CD4-positive, alpha-beta T cell (primary cell): ENCODE results near the gene FAM3D. TPM values are rescaled to one million over a fixed set of nuclear protein-coding genes. Genes with fewer than 3 reads are reported as not detected.

Source experiments
- ATAC-seq: fragments of 200-7000 bp; cut with Tn5 transposase; one replicate; pipeline ENCODE4 v1.10.0; 2022; ENCODE audit warnings: mild to moderate bottlenecking; ENCODE audit not compliant: poor library complexity
- CTCF ChIA-PET: fragments of 350-600 bp; sonication (Branson Sonifier 250); formaldehyde crosslinking; loops from one replicate; lab custom pipeline; 2021; ENCODE audit warnings: antibody characterized with exemption, inconsistent platforms; lab: Charles Lee
- POLR2A ChIA-PET: fragments of 350-600 bp; sonication (Branson Sonifier 250); formaldehyde crosslinking; loops from one replicate; lab custom pipeline; 2021; ENCODE audit warnings: antibody characterized with exemption, inconsistent platforms; lab: Charles Lee
- DNase-seq, 14 experiments: peaks; one replicate each; pipeline ENCODE4 v3.0.0-alpha.2; 2013 to 2020; ENCODE audit warnings: mixed read lengths in 2 of 14
- H3K27ac ChIP-seq, 2 donors: one replicate each; pipeline versions ENCODE4 v1.5.1 to v1.7.0; 2013; ENCODE audit warnings: low read length in 2 of 2, low read depth in 1 of 2, mild to moderate bottlenecking in 1 of 2
- H3K27me3 ChIP-seq, 2 experiments: 1 replicate in 1 of 2; 2 replicates in 1 of 2; pipeline versions ENCODE4 v1.6.1 to v1.7.0; 2013; ENCODE audit warnings: low read length in 2 of 2, control low read depth in 1 of 2, mild to moderate bottlenecking in 1 of 2, moderate library complexity in 1 of 2; ENCODE audit not compliant: insufficient read depth in 2 of 2, control insufficient read depth in 1 of 2
- H3K36me3 ChIP-seq: one replicate; pipeline ENCODE4 v1.6.1; 2013; ENCODE audit warnings: low read length, control low read depth; ENCODE audit not compliant: insufficient read depth
- H3K4me1 ChIP-seq: one replicate; pipeline ENCODE4 v1.6.1; 2013; ENCODE audit warnings: low read length, control low read depth; ENCODE audit not compliant: insufficient read depth
- H3K4me3 ChIP-seq: one replicate; pipeline ENCODE4 v1.5.1; 2013; ENCODE audit warnings: mild to moderate bottlenecking, low read length, moderate library complexity
- H3K9me3 ChIP-seq, 2 experiments: 1 replicate in 1 of 2; 2 replicates in 1 of 2; pipeline versions ENCODE4 v1.6.1 to v1.7.0; 2013; ENCODE audit warnings: low read length in 2 of 2, mild to moderate bottlenecking in 2 of 2, control low read depth in 1 of 2, moderate library complexity in 1 of 2; ENCODE audit not compliant: control insufficient read depth in 1 of 2, insufficient read depth in 1 of 2
- H3K27ac Mint-ChIP-seq: one replicate; pipeline ENCODE4 v1.8.0; 2020; ENCODE audit warnings: mixed read lengths
- H3K27me3 Mint-ChIP-seq: one replicate; pipeline ENCODE4 v1.8.0; 2021; ENCODE audit warnings: mixed read lengths
- H3K36me3 Mint-ChIP-seq: one replicate; pipeline ENCODE4 v1.8.0; 2021; ENCODE audit warnings: low read depth, mixed read lengths
- H3K4me1 Mint-ChIP-seq: one replicate; pipeline ENCODE4 v1.8.0; 2021; ENCODE audit warnings: low read depth, mixed read lengths
- H3K4me3 Mint-ChIP-seq: one replicate; pipeline ENCODE4 v1.8.0; 2020; ENCODE audit warnings: mild to moderate bottlenecking, mixed read lengths
- H3K9me3 Mint-ChIP-seq: one replicate; pipeline ENCODE4 v1.8.0; 2020; ENCODE audit warnings: mixed read lengths
- intact Hi-C, 2 experiments: fragments of 100-400 bp; cut with DNase I in 1 of 2; cut with micrococcal nuclease in 1 of 2; formaldehyde crosslinking; loops; one replicate each; pipeline versions ENCODE4 v1.15.1 to v1.9.0; 2023 to 2025; cut with DNase I, micrococcal nuclease
- total RNA-seq, 174 experiments: library from RNA in 2 of 174; stranded (reverse) in 2 of 174; gene quantifications; one replicate each; pipeline ENCODE4 v1.2.3 and lab custom pipeline; 2021 to 2026
- TF ChIP-seq, protein P1 (sequence below): fragments of 200-600 bp; IDR thresholded peaks from one replicate; pipeline ENCODE4 v1.8.0; 2022; ENCODE audit warnings: antibody characterized with exemption, mild to moderate bottlenecking

The FAM3D gene
- total RNA-seq, 2 experiments from 2014 or later = not detected

DNA sequence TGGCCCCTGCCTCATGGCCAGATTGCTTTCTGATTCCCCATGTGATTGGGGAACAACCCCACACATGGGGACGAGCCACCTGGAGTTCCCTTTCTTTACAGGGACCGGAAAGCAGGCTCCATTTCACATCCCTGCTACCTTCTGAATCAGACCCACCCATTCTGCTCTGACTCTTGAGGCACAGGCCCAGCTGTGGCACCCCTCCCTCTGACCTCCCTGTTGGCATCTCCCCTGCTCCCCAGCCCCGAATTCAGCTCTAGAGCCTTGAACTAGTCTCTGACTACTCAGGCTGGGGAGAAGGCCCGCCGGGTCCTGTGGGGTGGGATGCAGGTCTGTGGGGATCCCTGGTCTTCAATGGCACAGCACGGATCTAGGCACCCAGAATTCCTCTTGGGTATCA is 12.1 kb downstream of the FAM3D start:
- peaks cover 14% of the 10 kb centered on the region for H3K27me3 Mint-ChIP-seq
- Histone ChIP-seq H3K27ac (no peak overlapping the region), H3K4me1 (no peaks in the 10 kb centered on the region), H3K36me3 (no peaks in the 10 kb centered on the region), H3K4me3 (no peak overlapping the region), H3K27me3 (peaks cover 3 to 5% of the 10 kb centered on the region in 2 experiments), H3K9me3 (no peaks in the 10 kb centered on the region)
- ChIA-PET CTCF (no interaction called here), POLR2A (no interaction called here)
- H3K4me1 Mint-ChIP-seq = no peaks in the 10 kb centered on the region
- no peaks in the 10 kb centered on the region for H3K36me3 Mint-ChIP-seq
- no peak overlapping the region for H3K27ac Mint-ChIP-seq
- ATAC-seq = no peak
- TF ChIP-seq, protein P1, sequence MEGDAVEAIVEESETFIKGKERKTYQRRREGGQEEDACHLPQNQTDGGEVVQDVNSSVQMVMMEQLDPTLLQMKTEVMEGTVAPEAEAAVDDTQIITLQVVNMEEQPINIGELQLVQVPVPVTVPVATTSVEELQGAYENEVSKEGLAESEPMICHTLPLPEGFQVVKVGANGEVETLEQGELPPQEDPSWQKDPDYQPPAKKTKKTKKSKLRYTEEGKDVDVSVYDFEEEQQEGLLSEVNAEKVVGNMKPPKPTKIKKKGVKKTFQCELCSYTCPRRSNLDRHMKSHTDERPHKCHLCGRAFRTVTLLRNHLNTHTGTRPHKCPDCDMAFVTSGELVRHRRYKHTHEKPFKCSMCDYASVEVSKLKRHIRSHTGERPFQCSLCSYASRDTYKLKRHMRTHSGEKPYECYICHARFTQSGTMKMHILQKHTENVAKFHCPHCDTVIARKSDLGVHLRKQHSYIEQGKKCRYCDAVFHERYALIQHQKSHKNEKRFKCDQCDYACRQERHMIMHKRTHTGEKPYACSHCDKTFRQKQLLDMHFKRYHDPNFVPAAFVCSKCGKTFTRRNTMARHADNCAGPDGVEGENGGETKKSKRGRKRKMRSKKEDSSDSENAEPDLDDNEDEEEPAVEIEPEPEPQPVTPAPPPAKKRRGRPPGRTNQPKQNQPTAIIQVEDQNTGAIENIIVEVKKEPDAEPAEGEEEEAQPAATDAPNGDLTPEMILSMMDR = no peak
- no peaks in the 10 kb centered on the region for H3K9me3 Mint-ChIP-seq
- DNase-seq = no peak
- intact Hi-C loops = no loop called here
- no peak overlapping the region for H3K4me3 Mint-ChIP-seq

DNA sequence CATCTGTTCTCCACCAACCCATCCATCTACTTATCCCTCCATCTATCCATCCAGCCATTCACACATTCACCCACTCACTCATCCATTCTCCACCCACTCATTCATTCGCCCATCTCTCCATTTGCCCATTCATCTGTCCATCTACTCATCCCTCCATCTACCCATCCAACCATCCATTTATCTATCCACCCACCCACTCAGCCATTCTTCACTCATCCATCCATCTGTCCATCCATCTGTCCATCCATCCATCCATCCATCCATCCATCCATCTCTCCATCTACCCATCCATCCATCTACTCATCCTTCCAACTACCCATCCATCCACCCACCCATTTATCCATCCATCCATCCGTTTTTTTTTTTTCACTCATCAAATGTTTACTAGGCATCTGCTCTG is 13.9 kb downstream of the FAM3D start:
- Mint-ChIP-seq H3K27ac (no peak overlapping the region), H3K4me3 (no peak overlapping the region), H3K9me3 (no peaks in the 10 kb centered on the region), H3K4me1 (no peaks in the 10 kb centered on the region), H3K27me3 (peaks cover 14% of the 10 kb centered on the region), H3K36me3 (no peaks in the 10 kb centered on the region)
- ChIA-PET POLR2A (no interaction called here), CTCF (no interaction called here)
- H3K27me3 ChIP-seq = peaks cover 3 to 5% of the 10 kb centered on the region in 2 experiments
- H3K9me3 ChIP-seq = no peaks in the 10 kb centered on the region
- H3K4me1 ChIP-seq = no peaks in the 10 kb centered on the region
- no peak overlapping the region for H3K27ac ChIP-seq
- H3K36me3 ChIP-seq = no peaks in the 10 kb centered on the region
- H3K4me3 ChIP-seq = no peak overlapping the region
- no peak for ATAC-seq
- intact Hi-C loops = no loop called here
- DNase-seq = no peak
- TF ChIP-seq, protein P1 = no peak

DNA sequence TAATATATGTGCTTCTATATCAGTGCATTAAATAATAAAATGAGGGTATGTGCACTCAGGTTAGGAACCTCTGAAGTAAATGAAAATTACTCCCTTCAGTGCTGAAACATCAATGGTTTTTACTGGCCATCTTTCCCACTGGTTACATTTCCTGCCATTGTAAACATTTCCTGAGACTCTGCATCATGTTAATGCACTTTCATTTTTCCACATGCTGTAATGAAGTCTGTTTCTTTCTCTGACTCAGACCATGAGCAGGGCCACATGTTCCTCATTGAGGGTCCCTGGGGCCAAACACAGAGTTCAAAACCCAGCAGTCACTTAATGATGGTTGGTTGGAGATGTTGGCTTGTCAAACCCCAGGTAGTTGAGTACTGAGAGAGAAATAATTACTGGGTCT is 15.3 kb downstream of the FAM3D start:
- no peak for ATAC-seq
- H3K4me3 Mint-ChIP-seq = no peak overlapping the region
- no peaks in the 10 kb centered on the region for H3K9me3 ChIP-seq
- H3K4me1 ChIP-seq = no peaks in the 10 kb centered on the region
- no peak overlapping the region for H3K4me3 ChIP-seq
- TF ChIP-seq, protein P1 = no peak
- ChIA-PET CTCF (no interaction called here), POLR2A (no interaction called here)
- intact Hi-C loops = no loop called here
- H3K36me3 ChIP-seq = no peaks in the 10 kb centered on the region
- H3K27ac Mint-ChIP-seq = no peak overlapping the region
- no peaks in the 10 kb centered on the region for H3K9me3 Mint-ChIP-seq
- no peak overlapping the region for H3K27ac ChIP-seq
- H3K27me3 Mint-ChIP-seq = peaks cover 5% of the 10 kb centered on the region
- no peaks in the 10 kb centered on the region for H3K36me3 Mint-ChIP-seq
- H3K27me3 ChIP-seq = peaks cover 5 to 6% of the 10 kb centered on the region in 2 experiments
- H3K4me1 Mint-ChIP-seq = no peaks in the 10 kb centered on the region
- no peak for DNase-seq
